ENCODE data around the gene SSH2.
A peak's percentile ranks its signal among the peaks of the same experiment; 100 is the strongest.
"Not testable (repeated sequence)": the region's sequence is repeated elsewhere in the genome, so short reads cannot be mapped to it uniquely, and the experiment has no call there.

Gene SSH2

DNA sequence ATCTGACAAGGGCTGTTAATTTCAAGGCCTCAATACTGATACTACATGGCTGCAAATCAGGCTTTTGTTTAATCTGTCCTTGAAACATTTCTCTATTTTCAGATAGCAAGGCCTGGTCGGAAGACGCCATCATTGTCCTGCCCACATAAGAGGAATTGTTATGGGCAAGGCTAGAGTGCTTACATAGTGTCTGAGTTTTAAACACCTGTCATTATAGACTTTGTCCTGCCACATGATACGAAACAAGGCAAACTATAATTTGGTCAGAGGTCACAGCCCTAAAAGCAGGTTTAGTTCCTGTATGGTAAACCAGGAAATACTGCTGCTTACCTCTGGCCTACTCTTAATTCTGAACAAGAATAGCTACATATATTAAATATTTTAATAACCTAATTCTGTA lies 104.4 kb downstream of the SSH2 start:
- Mint-ChIP-seq H3K27ac (no peak overlapping the region), H3K4me1 (peaks cover 14% of the 10 kb centered on the region), H3K27me3 (no peaks in the 10 kb centered on the region), H3K4me3 (no peak overlapping the region), H3K36me3 (ENCODE audit: low read depth) (no peaks in the 10 kb centered on the region), H3K9me3 (no peaks in the 10 kb centered on the region)
- no peak for ATAC-seq
- no peak for DNase-seq

DNA sequence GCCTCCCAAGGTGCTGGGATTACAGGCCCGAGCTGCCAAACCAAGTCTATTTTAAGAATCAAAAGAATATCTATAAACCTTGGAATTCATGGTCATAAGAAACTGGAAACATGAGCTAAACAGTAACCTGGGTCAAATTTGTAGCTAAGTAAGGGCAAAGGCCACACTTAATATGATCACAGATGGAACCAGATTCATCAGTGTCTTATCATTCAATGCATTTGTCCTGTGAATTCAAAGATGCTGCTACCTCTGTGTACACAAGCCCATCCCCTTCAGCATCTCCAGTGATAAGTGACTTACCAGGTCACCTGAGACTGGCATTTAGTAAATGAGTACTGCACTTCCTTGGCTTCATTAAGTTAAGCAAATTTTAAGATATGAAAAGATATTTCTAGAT lies 108.1 kb downstream of the SSH2 start:
- Mint-ChIP-seq H3K27ac (no peak overlapping the region), H3K27me3 (no peaks in the 10 kb centered on the region), H3K36me3 (ENCODE audit: low read depth) (no peaks in the 10 kb centered on the region), H3K9me3 (no peaks in the 10 kb centered on the region), H3K4me3 (no peak overlapping the region), H3K4me1 (peaks cover 3% of the 10 kb centered on the region)
- DNase-seq (no peak), ATAC-seq (no peak)

DNA sequence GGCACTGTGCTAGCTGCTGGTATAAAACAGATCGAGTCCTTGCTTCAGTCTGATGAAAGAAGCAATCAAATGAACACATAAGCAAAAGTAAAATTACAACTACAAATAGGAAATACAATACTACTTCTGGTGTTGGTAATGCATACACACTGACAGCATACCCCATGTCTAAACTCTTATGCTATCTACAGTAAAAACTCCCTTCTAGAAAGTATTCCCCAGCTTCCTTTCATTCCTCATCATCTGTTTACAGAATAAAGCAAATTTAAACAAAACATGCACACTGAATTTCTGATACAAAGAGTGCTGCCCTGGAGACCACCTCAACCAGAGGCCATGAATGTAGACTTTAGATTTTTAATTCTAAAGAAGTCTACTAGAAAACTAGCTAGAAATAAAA lies 109.6 kb downstream of the SSH2 start:
- H3K27ac Mint-ChIP-seq, result no peak overlapping the region
- H3K9me3 Mint-ChIP-seq, result no peaks in the 10 kb centered on the region
- H3K36me3 Mint-ChIP-seq (ENCODE audit: low read depth), result no peaks in the 10 kb centered on the region
- no peak for DNase-seq
- no peak for ATAC-seq
- H3K4me1 Mint-ChIP-seq, result peaks cover 3% of the 10 kb centered on the region
- H3K4me3 Mint-ChIP-seq, result no peak overlapping the region
- no peaks in the 10 kb centered on the region for H3K27me3 Mint-ChIP-seq

DNA sequence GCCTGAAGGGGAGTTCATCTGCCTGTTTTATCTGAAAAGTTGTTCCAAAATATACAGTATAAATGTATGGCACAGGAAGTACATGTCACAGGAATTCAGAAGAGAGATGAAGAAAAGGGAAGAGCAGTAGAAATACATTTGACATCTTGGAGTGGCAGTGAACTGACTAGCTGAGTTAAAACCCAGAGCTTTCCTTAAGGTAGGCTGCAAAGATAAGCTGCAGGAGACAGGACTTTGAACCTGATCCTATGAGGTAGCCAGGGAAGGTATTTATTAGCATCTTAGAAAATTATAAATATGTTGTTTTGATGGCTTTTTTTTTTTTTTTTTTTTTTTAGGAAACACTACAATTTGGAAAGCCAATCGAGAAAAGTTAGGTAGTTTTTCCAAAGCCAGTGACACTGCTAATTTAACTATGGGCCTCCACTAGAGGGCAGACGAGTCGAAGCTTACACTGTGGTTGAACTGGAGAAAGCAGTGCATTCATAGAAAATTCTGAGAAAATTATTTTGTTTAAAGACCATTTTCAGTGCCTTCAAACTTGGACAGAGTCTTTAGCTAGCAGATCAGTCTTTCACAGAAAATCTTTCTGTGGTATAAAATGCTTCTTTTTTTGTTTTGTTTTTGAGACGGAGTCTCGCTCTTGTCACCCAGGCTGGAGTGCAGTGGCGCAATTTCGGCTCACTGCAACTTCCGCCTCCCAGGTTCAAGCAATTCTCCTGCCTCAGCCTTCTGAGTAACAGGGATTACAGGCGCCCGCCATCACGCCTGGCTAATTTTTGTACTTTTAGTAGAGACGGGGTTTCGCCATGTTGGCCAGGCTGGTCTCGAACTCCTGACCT lies 122.3 kb downstream of the SSH2 start:
- ATAC-seq, result peak; percentile 59
- Mint-ChIP-seq H3K4me3 (no peak overlapping the region), H3K27ac (no peak overlapping the region), H3K36me3 (ENCODE audit: low read depth) (no peaks in the 10 kb centered on the region), H3K9me3 (no peaks in the 10 kb centered on the region), H3K27me3 (no peaks in the 10 kb centered on the region), H3K4me1 (peaks cover 14% of the 10 kb centered on the region)
- peak; percentile 72 for DNase-seq

DNA sequence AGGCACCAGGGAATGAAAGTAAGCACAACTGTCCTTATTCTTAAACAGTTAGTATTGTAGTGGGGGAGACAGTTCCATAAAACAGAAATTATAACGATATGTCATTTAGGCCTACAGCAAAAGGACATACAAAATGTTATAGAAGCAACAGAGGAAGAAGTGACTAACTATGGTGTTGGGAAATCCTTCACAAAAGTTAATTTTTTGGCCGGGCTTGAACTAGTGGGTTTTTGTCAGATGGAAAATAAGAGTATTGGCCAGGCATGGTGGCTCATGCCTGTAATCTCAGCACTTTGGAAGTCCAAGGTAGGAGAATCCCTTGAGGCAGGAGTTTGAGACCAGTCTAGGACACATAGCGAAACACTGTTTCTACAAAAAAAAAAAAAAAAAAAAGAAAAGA lies 127.8 kb downstream of the SSH2 start:
- no peak for ATAC-seq
- no peaks in the 10 kb centered on the region for H3K36me3 Mint-ChIP-seq (ENCODE audit: low read depth)
- H3K4me1 Mint-ChIP-seq, result no peaks in the 10 kb centered on the region
- H3K27ac Mint-ChIP-seq, result no peak overlapping the region
- no peak overlapping the region for H3K4me3 Mint-ChIP-seq
- DNase-seq, result no peak
- H3K9me3 Mint-ChIP-seq, result no peaks in the 10 kb centered on the region
- no peaks in the 10 kb centered on the region for H3K27me3 Mint-ChIP-seq

DNA sequence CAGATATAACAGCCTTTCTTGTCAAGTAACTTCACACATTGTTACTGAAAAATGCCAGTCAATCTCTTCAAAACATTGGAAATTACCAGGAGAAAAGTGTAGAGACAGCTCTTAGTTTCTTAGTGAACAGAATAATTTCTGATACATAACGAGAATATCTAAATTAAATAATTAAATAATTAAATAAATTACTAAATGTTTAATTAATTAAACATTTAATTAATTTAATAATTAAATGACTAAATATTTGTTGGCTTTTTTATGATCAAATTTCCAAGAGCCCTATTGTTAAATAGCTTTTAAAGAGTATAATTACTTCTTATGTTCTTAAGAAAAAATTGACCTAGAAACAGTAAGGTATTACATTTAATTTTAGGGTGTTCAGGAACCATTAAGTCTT lies 129.6 kb downstream of the SSH2 start:
- DNase-seq (no peak), ATAC-seq (no peak)
- H3K27ac Mint-ChIP-seq, result no peak overlapping the region
- H3K4me1 Mint-ChIP-seq, result no peaks in the 10 kb centered on the region
- H3K36me3 Mint-ChIP-seq (ENCODE audit: low read depth), result no peaks in the 10 kb centered on the region
- no peaks in the 10 kb centered on the region for H3K27me3 Mint-ChIP-seq
- no peak overlapping the region for H3K4me3 Mint-ChIP-seq
- H3K9me3 Mint-ChIP-seq, result no peaks in the 10 kb centered on the region

DNA sequence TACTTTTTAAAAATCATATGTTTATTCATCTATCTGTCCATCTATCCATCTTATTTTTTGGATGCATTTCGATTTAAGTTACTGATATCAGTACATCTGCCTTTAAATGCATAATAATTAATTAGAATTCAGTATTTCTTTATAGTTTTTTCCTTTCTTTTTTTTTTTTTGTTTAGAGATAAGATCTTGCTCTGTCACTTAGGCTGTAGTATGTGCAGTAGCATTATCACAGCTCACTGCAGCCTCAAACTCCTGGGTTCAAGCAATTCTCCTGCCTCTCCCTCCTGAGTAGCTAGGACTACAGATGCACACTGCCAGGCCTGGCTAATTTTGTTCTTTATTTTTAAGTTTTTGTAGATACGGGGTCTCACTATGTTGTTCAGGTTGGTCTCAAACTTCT lies 133.4 kb downstream of the SSH2 start:
- H3K4me1 Mint-ChIP-seq, result no peaks in the 10 kb centered on the region
- H3K36me3 Mint-ChIP-seq (ENCODE audit: low read depth), result no peaks in the 10 kb centered on the region
- H3K27ac Mint-ChIP-seq, result no peak overlapping the region
- H3K27me3 Mint-ChIP-seq, result no peaks in the 10 kb centered on the region
- no peaks in the 10 kb centered on the region for H3K9me3 Mint-ChIP-seq
- H3K4me3 Mint-ChIP-seq, result no peak overlapping the region
- ATAC-seq (no peak), DNase-seq (no peak)

DNA sequence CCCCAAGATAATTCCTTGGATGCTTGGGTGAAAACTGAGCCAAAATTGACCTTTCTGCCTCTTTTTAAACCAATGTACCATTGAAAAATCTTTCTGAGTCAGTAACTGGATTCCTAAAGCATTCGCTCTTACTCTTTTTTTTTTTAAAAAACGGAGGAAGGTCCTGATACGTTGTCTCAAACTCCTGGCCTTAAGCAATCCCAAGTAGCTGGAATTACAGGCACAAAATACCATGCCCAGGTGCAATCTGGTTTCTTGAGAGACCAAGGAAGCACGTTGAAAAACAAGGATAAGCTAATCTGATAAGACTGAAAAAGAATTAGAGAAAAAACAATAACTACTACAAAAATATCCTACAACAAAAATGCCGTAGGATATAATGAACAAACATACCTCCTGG lies 136.5 kb downstream of the SSH2 start:
- no peaks in the 10 kb centered on the region for H3K9me3 Mint-ChIP-seq
- H3K4me3 Mint-ChIP-seq, result no peak overlapping the region
- no peak for ATAC-seq
- no peak for DNase-seq
- H3K27ac Mint-ChIP-seq, result no peak overlapping the region
- H3K4me1 Mint-ChIP-seq, result no peaks in the 10 kb centered on the region
- H3K36me3 Mint-ChIP-seq (ENCODE audit: low read depth), result no peaks in the 10 kb centered on the region
- no peaks in the 10 kb centered on the region for H3K27me3 Mint-ChIP-seq

DNA sequence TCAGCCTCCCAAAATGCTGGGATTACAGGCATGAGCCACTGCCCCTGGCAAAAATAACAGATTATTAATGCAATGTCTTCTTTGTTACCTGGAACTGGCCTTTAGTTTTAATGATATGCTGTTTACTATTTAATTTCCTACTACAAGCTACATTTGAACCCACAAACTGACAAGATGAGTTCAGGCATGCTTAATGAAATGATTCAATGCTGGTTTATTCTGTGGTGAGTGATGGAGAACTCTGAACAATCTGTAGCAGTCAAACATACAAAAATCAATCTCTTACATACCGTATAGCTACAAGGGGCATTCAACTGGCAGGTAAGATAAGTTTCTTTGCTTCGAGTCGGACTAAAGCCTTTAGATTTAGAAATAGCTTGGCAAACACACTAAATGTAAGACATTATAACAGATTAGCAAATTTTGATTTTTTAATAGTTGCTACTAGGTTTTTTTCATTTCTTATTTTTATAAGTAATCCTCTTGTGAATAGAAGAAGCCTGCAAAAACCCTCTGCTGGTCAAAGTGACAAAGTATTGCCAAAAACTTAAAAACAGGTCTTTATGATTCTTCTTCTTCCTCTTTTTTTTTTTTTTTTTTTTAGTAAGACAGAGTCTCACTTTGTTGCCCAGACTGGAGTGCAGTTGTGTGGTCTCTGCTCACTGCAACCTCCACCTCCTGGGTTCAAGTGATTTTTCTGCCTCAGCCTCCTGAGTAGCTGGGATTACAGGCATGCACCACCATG lies 138.5 kb downstream of the SSH2 start:
- H3K4me1 Mint-ChIP-seq, result no peaks in the 10 kb centered on the region
- H3K27me3 Mint-ChIP-seq, result no peaks in the 10 kb centered on the region
- ATAC-seq, result no peak
- no peak overlapping the region for H3K4me3 Mint-ChIP-seq
- H3K9me3 Mint-ChIP-seq, result no peaks in the 10 kb centered on the region
- DNase-seq, result no peak
- no peak overlapping the region for H3K27ac Mint-ChIP-seq
- H3K36me3 Mint-ChIP-seq (ENCODE audit: low read depth), result no peaks in the 10 kb centered on the region

DNA sequence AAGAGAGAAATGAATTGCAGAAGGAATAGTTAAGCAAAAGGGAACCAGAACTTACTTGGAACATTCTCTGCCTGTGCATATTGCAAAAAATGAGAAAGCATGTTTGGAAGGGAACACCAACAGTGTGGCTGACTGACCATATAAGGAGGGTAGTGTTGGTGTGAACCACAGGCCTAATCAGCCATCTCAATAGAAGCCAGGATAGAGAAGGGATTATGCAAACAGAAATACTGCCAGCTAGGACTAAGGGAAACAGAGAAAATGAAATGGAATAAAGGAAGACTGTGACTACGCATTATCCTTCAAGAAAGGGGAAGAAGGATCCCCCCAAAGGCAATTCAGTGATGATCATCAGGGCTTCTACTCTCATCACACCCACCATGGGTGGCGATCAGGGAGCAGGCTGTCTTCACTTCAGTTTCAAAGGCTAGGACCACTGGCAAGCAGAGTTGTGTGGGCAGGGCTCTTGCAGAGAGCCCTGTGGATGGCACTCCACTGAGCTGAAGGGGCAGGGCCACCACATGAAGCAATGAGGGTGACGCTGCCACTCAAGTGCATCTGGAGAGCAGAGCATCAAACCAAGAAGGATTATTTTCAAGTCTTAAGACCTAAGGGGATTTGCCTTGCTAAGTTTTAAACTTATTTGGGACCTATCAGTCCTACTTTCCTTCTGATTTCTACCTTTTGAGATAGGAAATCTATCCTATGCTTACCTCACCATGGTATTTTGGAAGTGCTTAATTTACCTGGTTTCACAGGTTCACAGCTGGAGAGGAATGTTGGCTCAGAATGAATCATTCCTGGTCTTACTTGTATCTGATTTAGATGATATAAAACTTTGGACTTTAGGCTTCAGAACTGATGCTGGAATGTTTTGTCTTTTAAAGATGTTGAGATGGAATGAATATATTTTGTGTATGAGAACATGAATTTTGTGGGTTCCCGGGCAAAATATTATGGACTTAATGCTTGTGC lies 140.5 kb downstream of the SSH2 start:
- Mint-ChIP-seq H3K9me3 (no peaks in the 10 kb centered on the region), H3K27me3 (no peaks in the 10 kb centered on the region), H3K27ac (no peak overlapping the region), H3K36me3 (ENCODE audit: low read depth) (no peaks in the 10 kb centered on the region), H3K4me3 (no peak overlapping the region), H3K4me1 (peaks cover 3% of the 10 kb centered on the region)
- no peak for ATAC-seq
- DNase-seq, result no peak

DNA sequence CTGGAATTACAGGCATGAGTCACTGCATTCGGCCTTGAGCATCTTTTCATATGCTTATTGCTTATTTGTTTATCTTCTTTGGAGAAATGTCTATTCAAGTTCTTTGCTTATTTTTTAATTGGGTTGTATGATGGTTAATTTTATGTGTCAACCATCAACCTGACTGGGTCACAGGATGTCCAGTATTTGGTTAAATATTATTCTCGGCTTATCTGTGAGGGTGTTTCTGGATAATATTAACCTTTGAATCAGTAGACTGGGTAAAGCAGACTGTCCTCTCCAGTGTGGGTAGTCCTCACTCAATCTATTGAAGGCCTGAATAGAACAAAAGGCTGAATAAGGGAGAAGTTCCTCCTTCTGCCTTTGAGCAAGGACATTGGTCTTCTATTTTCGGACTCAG lies 142.0 kb downstream of the SSH2 start:
- DNase-seq, result no peak
- Mint-ChIP-seq H3K36me3 (ENCODE audit: low read depth) (no peaks in the 10 kb centered on the region), H3K27ac (no peak overlapping the region), H3K9me3 (no peaks in the 10 kb centered on the region), H3K4me1 (peaks cover 3% of the 10 kb centered on the region), H3K27me3 (no peaks in the 10 kb centered on the region), H3K4me3 (no peak overlapping the region)
- no peak for ATAC-seq

DNA sequence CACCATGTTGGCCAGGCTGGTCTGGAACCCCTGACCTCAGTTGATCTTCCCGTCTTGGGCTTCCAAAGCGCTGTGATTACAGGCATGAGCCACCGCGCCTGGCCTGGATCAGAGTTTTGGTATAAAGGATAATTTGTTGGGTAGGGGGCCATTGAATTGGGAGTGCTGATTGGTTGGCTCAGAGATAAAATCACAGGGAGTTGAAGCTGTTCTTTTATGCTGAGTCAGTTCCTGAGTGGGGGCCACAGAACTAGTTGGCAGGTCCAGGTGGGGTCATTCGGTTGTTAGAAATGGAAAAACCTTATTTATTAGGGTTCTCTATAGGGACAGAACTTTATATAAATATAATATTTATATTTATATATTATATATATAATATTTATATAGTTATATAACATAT lies 147.1 kb downstream of the SSH2 start:
- no peaks in the 10 kb centered on the region for H3K9me3 Mint-ChIP-seq
- DNase-seq, result no peak
- H3K4me3 Mint-ChIP-seq, result no peak overlapping the region
- ATAC-seq, result no peak
- H3K27me3 Mint-ChIP-seq, result no peaks in the 10 kb centered on the region
- H3K4me1 Mint-ChIP-seq, result peaks cover 10% of the 10 kb centered on the region
- no peak overlapping the region for H3K27ac Mint-ChIP-seq
- H3K36me3 Mint-ChIP-seq (ENCODE audit: low read depth), result no peaks in the 10 kb centered on the region

DNA sequence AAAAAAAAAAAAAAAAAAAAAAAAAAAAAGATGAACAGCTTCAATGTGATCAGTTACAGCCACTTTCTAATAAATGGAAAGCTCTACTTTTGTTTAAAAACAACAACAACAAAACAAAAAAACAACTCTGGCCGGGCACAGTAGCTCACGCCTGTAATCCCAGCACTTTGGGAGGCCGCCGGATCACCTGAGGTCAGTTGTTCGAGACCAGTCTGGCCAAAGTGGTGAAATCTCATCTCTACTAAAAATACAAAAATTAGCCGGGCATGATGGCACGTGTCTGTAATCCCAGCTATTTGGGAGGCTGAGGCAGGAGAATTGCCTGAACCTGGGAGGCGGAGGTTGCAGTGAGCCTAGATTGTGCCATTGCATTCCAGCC lies 150.2 kb downstream of the SSH2 start:
- not testable (repeated sequence) for H3K4me3 Mint-ChIP-seq; H3K36me3 Mint-ChIP-seq (ENCODE audit: low read depth); H3K27ac Mint-ChIP-seq; H3K27me3 Mint-ChIP-seq; DNase-seq; ATAC-seq; H3K9me3 Mint-ChIP-seq
- H3K4me1 Mint-ChIP-seq, result peaks cover 10% of the 10 kb centered on the region

DNA sequence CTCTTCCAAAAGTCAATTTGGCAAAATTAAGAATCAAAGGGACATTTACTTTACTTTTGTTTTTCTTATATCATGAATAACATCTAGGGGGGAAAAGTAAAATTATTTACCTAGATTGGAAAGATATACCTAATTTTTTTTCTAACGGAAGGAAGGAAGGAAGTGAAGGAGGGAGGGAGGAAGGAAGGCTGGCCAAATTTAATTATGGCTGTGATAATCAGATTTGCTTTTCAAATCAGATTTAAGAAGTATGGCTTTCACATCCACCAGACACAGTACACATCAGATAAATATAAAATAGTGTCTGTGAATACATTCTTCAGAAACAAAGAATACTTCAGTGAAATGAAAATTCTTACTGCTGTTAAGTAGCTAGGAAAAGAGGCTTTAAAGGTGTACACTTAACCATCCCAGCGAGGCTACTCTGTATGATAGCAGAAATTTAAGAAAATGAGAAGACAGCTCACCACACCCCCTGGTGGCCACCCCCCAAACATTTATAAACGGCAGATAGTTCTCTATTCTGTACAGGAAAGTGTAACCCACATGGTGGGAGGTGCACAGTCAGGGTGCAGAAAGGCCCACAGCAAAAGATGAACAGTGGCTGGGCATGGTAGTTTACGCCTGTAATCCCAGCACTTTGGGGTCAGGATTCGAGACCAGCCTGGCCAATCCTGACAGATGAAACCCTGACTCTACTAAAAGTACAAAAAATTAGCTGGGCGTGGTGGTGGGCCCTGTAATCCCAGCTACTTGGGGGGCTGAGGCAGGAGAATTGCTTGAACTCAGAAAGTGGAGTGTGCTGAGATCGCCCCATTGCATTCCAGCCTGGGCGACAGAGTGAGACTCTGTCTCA lies 150.8 kb downstream of the SSH2 start:
- Mint-ChIP-seq H3K4me1 (peaks cover 8% of the 10 kb centered on the region), H3K27me3 (no peaks in the 10 kb centered on the region), H3K27ac (no peak overlapping the region), H3K36me3 (ENCODE audit: low read depth) (no peaks in the 10 kb centered on the region), H3K9me3 (no peaks in the 10 kb centered on the region), H3K4me3 (no peak overlapping the region)
- DNase-seq (peak; percentile 84), ATAC-seq (peak; percentile 99)
